ENCODE data around the gene TRAM2.

Gene TRAM2

DNA sequence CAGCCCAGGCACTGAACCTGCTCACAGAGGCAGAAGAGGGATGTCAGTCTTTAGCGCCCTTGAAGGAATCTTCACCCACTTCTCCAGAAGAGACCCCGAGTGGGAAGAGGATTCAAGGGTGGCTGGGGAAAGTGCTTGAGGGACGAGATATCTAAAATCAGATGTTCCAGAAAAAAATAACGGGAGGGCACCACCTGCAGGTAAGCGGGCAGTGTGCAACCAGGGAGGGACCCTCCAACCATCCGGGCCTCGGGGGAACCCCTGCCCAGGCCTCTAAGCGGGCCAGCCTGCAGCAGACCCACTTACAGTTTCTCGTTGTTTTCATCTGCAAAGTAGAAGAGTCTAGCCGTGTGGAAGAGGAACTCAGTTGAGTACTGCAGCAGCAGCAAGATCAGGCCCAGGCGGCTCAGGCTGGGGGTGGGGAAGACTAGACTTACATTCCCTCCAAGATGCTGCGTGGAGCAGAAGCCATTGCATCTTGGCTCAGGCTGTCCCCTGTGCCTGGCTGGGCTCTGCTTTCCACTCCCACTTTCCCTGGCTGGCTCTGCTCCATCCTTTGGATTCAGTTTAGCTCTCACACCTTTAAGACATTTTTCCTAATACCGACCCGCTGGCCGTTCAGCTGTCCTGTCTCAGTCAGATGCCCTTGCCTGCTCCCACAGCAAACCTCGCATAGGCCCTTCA lies 71.0 kb downstream of the TRAM2 start:
- intact Hi-C loops (cut with DNase I): no loop called here
- no peak for DNase-seq

DNA sequence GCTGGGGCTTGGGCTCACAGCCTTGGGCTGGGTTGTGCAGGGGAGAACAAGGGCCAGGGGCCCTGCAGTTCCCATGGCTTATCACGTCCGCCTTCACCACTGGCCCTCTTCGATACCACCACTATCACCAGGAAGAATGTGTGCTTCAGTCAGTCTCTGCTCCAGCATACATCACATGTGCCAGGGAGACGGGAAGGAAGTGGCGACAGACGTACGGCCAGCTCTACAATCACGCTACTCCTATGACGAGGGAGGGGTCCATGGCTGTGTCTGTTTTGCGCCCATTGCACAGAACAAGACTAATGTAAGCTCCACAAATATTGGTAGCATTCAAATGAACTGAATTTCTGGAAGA lies 72.1 kb downstream of the TRAM2 start:
- DNase-seq: no peak
- intact Hi-C loops (cut with DNase I): no loop called here

DNA sequence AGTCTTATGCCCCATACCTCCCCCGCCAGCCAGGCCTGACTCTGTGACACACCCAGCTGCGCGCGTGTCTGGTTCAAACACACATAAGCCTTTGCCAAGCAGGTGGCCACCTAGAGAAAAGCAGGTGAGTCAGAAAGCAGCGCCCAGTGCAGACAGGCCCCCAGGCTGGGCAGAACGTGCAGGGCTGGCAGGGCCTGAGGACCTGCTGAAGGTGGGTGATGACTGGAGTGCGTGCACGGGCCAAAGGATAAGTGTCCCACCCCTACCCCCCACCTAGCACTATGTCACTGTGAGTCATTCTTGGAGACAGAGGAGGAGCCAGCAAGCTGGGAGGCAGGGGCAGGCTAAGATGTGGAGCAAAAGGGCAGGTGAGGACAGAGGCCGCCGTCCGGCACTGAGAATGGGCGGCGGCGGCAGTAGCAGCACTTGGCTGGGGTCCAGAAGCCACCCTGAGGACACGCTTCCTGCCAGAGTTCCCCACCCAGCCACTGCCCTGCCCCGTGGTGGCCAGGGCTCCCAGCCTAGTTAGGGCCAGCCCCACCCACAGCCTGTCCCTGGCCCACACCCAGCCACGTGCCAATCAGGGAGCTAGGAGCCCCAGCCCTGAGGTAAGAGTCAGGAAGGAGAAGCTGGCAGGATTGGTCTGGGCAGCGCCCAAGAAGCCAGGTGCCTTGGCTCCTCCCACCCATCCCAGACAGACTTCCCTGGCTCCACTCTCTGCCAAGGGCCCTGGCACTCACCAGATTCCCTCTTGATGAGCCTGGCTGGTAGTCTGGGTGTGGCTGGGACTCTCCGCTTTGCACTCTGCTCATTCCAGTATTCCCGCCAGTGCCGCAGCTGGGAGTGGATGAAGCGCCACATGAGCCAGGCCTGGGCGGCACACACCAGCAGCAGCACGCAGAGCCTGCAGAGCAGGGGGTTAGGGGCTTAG lies 72.7 kb downstream of the TRAM2 start:
- peak in 1 of 42 donors; percentile 15 for DNase-seq
- intact Hi-C loops (cut with DNase I): no loop called here

DNA sequence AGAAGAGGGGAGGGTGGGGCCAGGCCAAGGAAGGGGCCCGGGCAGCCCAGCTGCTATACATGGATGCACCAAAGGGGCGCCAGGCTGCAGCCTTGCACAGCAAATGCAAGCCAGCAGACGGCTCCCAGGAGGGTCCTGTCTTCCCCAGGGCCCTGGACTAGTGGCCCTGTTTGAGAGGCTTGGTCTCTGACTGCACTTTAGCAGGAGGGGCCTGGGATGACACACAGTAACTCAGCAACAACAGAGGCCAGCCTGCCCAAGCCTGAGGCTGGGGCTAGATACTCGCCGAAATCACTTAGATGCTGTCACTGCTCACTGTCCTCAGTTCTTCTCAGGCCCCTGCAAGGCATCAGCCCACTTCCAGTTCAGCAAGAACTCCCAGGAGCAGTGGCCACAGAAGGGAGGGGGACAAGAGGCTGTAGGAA lies 73.5 kb downstream of the TRAM2 start:
- intact Hi-C loops (cut with DNase I): no loop called here
- DNase-seq: no peak

DNA sequence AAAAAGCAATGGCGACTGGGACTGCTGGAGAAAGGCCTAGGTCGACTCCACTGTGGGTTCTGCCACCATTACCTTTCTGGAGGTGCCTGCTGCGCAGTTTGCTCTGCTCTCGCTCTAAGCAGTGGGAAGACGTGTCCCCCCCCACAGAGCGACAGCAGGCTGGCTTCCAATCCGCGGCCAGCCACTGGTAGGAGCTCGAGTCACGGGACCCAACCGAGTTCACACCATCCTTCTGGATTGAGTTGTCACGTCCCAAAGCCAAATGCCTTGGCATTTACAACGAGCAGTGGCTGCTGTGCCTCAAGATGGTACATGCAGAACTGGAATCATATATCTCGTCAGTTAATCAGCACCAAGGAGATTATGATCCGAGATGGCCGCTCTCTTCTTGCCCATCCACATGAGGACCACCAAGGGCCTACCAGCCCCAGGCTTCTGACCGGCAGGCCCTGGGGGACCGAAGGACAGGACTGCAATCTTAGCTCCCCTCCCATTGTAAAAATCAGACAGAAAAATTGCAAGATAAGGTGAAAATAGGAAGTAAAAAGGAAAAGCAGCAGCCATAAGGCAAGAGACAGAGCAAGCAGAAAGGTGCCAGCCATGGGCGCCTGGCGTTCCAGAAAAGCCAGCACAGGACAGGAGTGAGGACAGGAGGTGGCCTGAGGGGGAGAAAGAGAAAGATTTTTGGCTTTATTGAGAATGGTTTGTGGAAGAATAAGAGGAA lies 74.4 kb downstream of the TRAM2 start:
- no peak for DNase-seq
- intact Hi-C loops (cut with DNase I): no loop called here

DNA sequence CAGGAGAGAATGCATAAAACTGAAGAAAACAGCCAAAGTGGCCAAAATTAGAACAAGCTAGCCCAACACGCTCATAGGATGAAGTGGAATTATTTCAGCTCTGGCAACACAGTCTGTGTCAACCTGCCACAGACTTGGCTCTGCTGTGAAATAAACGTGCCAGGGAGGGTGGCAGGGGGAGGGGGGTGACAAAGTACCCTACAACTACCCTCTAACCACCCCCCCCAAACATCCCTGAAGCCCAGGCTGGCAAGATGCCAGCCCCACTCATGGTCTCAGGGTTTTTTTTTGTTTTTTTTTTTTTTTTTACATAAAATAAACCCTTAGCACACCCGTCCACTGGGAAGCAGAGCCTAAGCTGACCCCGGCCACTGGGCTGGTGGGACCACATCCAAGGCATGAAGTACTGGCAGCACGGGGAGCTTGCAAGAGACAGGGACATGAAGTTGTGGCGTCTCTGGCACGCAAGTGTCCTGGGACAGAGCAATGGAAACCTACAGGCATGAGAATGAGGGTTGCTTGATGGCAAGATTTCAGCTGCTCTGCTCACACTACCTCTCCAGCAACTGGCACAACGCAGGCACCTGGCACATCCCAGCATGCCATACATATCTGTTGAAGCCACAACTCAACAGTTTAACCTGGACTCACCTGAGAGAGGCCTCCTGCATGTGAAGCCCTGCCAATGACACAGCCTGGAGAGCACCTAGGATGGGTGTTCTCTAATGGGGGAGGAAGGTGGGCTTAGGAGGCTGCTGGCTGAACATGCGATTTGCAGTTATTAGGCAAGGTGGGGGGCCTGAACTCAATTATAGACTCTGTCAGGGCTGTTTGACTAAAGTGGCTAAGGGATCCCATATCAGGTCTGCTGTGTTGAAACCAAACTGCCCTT lies 76.4 kb downstream of the TRAM2 start:
- intact Hi-C loops (cut with DNase I): no loop called here
- DNase-seq: no peak

DNA sequence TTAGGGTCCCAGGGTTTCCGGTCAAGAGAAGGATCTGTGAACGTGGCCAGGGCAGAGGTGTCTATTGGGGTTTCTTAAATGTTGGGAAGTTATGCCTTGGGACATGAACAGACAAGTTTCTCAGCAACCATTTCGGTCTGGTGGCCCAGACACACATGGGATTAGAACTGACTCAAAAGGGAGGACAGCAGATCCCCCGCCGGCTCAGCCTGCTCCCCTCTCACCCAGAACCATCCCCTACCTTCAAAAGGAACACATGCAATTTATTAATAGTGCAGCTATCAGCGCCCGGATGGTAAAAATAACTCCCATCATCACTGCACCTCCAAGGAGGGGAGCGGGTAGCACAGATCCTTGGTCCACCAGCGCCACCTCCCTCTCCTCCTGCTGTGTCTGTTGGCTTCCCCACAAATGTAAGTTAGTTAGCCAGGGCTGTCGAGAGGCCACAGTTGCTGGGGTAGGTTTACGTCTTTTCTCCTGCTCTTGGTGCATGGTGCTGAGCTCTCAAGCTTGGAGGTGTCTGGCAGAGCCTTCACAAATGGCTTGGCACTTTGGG lies 77.1 kb downstream of the TRAM2 start:
- intact Hi-C loops (cut with DNase I): no loop called here
- no peak for DNase-seq

DNA sequence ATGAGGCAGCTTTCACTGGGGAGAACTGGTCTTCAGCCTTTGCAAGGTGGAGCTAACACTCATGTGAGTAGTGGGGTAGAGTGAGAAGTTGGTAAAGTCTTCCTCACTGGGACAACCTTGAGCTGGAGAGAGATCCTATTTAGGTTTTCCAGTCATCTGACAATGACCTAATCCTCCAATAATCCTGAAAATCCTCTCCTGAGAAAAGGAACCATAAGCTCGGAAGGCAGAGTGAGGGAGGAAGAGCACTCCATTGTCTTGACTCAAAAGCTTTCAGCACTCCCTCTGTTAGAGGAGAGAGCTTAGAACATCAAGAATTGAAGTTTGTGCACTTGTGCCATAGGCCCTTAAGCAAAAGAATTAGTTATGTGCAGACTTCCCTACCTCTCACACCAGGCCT lies 77.8 kb downstream of the TRAM2 start:
- intact Hi-C loops (cut with DNase I): no loop called here
- no peak for DNase-seq

DNA sequence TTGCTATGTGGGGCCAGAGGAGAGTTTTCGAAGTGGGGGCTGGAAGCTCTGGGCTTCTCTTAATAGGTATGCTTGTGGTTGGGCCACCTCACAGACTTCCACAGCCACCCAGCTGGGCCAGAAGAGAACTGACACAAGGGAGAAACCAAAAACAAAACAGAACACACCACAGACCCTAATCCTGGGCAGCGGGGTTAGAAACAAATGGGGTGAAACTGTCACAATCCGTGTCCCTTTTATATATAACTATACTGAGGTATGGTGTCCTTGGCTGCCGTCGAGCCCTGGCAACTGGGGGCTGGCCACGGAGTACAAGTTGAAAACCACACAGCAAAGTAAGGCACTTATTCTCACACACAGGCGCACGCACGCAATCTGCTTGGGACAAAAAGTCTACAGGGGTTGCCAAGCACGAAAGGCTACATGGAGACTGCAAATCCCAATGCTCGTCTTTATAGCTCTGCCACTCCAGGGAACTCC lies 78.3 kb downstream of the TRAM2 start:
- DNase-seq: no peak
- intact Hi-C loops (cut with DNase I): no loop called here

DNA sequence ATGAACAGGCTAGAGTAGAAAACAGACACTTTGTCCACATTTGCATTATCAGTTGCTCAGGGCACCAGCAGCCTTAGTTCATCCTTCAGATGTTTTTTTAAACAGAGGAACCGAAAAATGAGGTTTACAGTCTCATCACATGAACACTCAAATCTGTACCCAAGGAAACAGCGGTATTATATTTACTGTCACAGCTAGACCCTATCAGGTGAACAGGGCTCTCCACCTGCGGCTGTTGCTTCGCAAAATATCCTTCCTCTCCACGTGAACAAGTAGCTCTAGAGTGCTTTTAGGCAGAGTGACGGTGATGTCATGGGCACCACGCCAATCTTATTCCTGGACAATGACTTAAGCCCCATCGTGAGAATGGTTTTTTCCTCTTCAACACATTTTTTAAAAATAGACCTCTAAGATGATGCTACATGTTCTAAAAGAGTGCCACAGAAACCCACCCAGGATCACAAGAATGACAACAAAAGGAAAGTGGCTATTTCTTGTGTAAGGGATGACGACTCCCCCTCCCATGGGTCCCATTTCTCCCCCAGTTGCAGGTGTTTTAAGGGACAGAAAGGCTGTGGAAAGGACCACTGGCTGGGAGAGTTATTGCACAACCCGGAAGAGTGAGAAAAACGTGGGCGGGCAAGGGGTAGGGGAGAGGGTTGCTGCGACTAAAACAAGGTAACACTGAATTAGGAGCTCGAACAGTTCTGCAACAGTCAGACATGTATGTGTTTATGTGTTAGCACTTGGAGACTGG lies 79.0 kb downstream of the TRAM2 start:
- intact Hi-C loops (cut with DNase I): no loop called here
- no peak for DNase-seq

DNA sequence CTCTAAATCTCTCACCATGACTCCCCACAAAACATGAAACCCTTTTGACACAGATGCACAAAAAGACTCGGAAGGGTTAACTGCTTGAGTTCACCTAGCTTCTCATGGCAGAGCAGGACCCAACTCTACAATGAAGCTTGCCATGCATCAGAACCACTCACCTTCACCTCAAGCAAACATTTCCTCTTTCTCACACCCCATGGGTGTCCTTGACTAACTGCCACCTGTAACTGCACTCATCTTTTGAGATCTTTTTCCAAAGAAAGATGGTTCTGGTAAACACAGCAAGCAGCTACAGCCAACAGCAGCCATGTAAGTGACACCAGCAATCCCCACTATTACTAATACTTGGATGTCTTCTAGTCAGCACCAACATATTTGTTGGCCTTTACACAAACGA lies 80.2 kb downstream of the TRAM2 start:
- DNase-seq: no peak
- intact Hi-C loops (cut with DNase I): no loop called here

DNA sequence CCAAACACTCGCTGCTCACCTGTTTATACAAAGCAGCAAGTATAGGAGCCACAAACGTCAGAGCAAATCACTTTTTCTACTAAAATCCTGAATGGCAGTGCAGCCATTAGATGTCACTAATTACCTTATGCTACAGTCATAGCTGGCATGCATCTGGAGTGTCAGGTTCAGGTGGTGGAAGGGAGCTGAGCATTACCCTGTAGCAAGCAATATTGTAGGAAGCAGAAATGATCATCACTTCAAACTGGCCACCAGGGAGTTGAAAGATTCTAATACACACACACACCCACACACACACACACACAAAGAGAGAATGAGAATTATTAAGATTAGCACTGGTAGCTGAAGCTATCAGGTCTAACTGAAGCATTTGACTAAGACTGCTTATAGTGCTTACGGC lies 80.9 kb downstream of the TRAM2 start:
- intact Hi-C loops (cut with DNase I): no loop called here
- DNase-seq: no peak

DNA sequence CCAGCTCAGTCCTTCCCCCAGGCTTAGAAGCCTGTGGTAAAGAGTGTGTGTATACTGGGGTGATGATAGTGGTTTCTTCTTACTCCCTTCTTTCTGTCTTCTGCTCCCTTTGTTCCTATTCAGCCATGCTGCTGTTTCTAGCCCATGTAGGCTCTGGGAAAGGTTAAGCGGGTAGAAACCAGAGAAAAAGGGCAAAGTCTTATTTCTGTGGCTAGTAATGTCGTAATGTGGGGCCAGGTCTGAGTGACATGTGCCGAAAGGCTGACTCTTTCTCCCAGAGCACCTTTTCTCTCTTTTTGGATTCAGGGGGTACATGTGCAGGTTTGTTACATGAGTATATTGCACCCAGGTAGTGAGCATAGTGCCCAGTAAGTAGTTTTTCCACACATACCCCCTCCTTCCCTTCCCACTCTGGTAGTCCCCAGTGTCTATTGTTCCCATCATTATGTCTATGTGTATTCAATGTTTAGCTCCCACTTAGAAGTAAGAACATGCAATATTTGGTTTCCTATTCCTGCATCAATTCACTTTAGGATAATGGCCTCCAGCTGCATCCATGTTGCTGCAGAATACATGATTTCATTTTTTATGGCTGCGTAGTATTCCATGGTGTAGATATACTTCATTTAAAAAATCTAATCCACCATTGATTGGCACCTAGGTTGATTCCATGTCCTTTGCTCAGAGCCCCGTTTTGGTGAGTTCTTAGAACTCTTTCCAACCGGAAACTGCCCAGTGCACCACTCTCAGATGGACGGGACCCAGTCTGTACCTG lies 82.4 kb downstream of the TRAM2 start:
- no peak for DNase-seq
- intact Hi-C loops (cut with DNase I): no loop called here

DNA sequence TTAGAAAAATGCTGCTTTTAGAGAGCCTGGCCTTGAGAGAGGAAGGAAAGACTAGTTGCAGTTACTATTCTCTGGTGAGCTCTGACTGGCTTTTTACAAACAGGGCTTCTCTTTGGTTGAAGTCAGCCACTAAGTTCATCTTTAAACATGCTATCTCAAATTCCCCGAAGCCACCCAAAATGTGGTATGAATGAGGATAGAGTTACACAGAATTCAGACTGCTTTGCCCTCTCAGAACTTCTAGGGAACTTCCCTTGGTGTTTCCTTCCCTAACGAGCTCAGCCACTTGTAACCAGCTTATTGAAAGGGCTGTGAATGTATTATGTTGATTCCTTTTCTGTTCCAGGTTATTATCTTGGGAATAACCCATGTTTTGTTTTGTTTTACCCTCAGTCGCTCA lies 83.2 kb downstream of the TRAM2 start:
- DNase-seq: no peak
- intact Hi-C loops (cut with DNase I): no loop called here

DNA sequence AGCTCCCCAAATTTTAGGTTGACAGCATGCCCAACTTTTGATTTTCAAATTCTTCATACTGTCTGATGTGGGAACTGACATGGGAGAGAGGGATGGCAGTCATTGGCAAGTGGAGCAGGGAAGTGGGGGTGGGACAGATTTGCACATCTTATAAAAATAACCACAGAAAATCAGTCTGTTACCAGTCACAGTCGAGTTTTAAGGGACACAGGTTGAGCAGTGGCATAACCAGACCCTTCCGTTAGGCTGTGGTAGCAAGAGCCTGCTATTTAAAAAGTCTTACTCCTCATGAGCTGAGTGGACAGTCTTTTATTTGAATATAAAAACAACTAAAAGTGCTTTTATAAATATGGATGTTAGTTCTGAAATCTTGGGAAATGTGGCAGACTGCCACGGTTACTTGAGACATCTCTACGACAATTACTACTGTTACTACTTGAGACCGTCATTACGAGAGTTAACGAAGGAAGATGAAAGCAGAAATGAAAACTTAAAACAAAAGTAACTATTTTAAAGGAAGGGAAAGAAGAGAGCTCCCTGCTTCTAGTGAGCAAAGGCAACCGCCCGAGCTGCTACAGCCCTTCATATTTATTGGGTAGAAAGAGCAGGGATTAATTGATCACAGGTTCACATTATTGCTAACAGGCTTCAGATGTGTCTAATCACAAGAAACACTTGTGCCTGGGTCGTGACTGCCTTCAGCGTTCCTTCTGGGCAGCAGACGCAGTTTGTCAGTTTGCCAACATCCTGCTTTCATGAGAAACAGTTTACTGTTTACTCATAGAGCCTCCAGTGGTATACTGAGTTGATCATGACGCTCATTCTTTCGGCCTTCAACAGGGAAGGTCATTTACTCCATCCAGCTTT lies 85.4 kb downstream of the TRAM2 start:
- intact Hi-C loops (cut with DNase I): no loop called here
- no peak for DNase-seq

DNA sequence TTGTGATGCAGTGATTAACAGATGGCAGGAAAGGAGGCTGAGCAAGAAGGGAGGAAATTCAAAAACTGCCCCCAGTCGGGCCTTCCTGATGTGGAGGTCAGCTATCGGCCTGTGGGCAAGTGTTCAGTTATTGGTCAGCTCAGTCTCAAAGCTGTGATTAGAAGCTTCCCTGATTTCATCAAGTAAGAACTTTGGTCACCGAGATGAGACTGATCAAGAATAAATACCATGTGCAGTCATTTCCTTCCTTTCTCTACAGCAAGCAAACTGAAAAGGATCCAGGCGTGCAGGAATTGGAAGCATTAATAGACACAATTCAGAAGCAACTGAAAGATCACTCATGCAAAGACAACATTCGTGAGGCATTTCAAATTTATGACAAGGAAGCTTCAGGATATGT lies 87.0 kb downstream of the TRAM2 start:
- DNase-seq: no peak
- intact Hi-C loops (cut with DNase I): no loop called here
